Measurements from ENCODE around the gene TIMM23. TPM values are rescaled to one million over a fixed set of nuclear protein-coding genes. Genes with fewer than 3 reads are reported as not detected.

Gene TIMM23
- total and polyA plus RNA-seq, 10 of the 15 experiments (the other 5 are each of a cell fraction or from before 2014, with no cell fraction given): 90.0 to 228 (median 120) TPM

DNA sequence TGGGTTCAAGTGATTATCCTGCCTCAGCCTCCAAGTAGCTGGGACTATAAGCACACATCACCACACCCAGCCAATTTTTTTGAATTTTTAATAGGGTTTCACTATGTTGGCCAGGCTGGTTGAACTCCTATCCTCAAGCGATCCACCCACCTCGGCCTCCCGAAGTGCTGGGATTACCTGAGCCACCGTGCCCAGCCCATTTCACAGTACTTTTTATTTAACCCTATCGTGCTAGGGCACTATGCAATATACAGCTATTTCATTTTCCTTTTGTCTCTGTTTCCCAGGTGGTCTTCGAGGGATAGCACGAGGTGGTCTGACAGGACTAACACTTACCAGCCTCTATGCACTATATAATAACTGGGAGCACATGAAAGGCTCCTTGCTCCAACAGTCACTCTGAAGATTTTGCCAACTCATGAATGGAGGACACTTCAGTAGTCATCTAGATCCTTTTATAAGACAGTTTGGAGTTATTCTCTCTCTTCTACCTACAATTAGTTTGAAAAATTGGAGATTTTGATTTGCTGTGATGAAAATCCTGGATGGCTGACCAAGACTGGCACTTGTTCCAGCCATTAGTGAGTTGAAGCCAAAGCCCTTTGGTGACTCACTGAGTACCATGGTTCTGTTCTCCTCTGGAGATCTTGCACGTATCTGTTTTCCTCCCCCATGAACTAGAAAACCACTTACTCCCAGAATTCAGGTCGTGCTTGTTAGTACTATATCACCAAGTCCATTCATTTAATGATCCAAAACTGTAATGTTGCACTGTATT is 30.8 kb downstream of the TIMM23 start:
- Histone ChIP-seq H3K9me3 (replicated peaks; ENCODE audit: control insufficient read depth, insufficient read depth, low read length) (peaks cover 2% of the 10 kb centered on the region; the same call in 1 of the 3 replicates), H3K27ac (ENCODE audit: control insufficient read depth, insufficient read depth) (no peak overlapping the region), H3K27me3 (replicated peaks in 1 of 2; ENCODE audit: control insufficient read depth in 2 of 2, insufficient read depth in 2 of 2, low read length in 1 of 2) (no peaks in the 10 kb centered on the region), H4K20me1 (ENCODE audit: control insufficient read depth, insufficient read depth) (no peaks in the 10 kb centered on the region), H3K9ac (ENCODE audit: control insufficient read depth, insufficient read depth, low read length) (no peak overlapping the region), H3K36me3 (ENCODE audit: control insufficient read depth in 2 of 2, insufficient read depth in 2 of 2, low read length in 1 of 2) (peaks cover 6 to 17% of the 10 kb centered on the region in 2 experiments), H3K4me3 (no peak overlapping the region), H3K4me1 (ENCODE audit: control insufficient read depth, insufficient read depth, low read length) (no peaks in the 10 kb centered on the region), H3K4me2 (ENCODE audit: control insufficient read depth, insufficient read depth) (no peak overlapping the region), H2AFZ (ENCODE audit: control insufficient read depth, low read depth, low read length) (no peak overlapping the region), H3K79me2 (ENCODE audit: control insufficient read depth, insufficient read depth, low read length) (no peaks in the 10 kb centered on the region)
- ChIA-PET SMC1A (ENCODE audit: uncharacterized antibody, unreplicated experiment) (interaction anchor here (1.8 kb wide), 1 partner anchor 23 kb away, joined by 4 read pairs; no protein-coding TSS in a partner anchor), RAD21 (ENCODE audit: unreplicated experiment) (no interaction called here), POLR2A (interaction anchor here (1.0 kb wide), 1 partner anchor 16 kb away, joined by 3 read pairs; no protein-coding TSS in a partner anchor), CTCF (interaction anchor here (1.2 to 1.5 kb wide), 2 partner anchors 16 to 21 kb away, joined by 3 to 5 read pairs; no protein-coding TSS in a partner anchor)
- FAIRE-seq: no peak
- DNase-seq (ENCODE audit: low read depth, low spot score): no peak
- no peak for ATAC-seq
- intact Hi-C loops (cut with micrococcal nuclease; ENCODE audit: unreplicated experiment) (no loop called here), in situ Hi-C loops (cut with MboI) (no loop called here)
- no TSS peak for BruUV-seq (replicated peaks)
- TF ChIP-seq, protein P1, sequence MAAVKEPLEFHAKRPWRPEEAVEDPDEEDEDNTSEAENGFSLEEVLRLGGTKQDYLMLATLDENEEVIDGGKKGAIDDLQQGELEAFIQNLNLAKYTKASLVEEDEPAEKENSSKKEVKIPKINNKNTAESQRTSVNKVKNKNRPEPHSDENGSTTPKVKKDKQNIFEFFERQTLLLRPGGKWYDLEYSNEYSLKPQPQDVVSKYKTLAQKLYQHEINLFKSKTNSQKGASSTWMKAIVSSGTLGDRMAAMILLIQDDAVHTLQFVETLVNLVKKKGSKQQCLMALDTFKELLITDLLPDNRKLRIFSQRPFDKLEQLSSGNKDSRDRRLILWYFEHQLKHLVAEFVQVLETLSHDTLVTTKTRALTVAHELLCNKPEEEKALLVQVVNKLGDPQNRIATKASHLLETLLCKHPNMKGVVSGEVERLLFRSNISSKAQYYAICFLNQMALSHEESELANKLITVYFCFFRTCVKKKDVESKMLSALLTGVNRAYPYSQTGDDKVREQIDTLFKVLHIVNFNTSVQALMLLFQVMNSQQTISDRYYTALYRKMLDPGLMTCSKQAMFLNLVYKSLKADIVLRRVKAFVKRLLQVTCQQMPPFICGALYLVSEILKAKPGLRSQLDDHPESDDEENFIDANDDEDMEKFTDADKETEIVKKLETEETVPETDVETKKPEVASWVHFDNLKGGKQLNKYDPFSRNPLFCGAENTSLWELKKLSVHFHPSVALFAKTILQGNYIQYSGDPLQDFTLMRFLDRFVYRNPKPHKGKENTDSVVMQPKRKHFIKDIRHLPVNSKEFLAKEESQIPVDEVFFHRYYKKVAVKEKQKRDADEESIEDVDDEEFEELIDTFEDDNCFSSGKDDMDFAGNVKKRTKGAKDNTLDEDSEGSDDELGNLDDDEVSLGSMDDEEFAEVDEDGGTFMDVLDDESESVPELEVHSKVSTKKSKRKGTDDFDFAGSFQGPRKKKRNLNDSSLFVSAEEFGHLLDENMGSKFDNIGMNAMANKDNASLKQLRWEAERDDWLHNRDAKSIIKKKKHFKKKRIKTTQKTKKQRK (IDR thresholded peaks at IDR 0.05; ENCODE audit: low read depth, low read length): no peak
- TF ChIP-seq POLR2A (IDR thresholded peaks at IDR 0.05; ENCODE audit: low read depth, low read length) (no peak; the same call in 1 of the 2 replicates), EZH2 (IDR thresholded peaks at IDR 0.05; ENCODE audit: borderline replicate concordance, control insufficient read depth, low read depth, low read length) (no peak), JUNB (IDR thresholded peaks at IDR 0.05) (no peak)
- TF ChIP-seq, protein P2, sequence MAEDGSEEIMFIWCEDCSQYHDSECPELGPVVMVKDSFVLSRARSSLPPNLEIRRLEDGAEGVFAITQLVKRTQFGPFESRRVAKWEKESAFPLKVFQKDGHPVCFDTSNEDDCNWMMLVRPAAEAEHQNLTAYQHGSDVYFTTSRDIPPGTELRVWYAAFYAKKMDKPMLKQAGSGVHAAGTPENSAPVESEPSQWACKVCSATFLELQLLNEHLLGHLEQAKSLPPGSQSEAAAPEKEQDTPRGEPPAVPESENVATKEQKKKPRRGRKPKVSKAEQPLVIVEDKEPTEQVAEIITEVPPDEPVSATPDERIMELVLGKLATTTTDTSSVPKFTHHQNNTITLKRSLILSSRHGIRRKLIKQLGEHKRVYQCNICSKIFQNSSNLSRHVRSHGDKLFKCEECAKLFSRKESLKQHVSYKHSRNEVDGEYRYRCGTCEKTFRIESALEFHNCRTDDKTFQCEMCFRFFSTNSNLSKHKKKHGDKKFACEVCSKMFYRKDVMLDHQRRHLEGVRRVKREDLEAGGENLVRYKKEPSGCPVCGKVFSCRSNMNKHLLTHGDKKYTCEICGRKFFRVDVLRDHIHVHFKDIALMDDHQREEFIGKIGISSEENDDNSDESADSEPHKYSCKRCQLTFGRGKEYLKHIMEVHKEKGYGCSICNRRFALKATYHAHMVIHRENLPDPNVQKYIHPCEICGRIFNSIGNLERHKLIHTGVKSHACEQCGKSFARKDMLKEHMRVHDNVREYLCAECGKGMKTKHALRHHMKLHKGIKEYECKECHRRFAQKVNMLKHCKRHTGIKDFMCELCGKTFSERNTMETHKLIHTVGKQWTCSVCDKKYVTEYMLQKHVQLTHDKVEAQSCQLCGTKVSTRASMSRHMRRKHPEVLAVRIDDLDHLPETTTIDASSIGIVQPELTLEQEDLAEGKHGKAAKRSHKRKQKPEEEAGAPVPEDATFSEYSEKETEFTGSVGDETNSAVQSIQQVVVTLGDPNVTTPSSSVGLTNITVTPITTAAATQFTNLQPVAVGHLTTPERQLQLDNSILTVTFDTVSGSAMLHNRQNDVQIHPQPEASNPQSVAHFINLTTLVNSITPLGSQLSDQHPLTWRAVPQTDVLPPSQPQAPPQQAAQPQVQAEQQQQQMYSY (CRISPR knock-in tag; IDR thresholded peaks at IDR 0.05): no peak
- TF ChIP-seq, protein P3, sequence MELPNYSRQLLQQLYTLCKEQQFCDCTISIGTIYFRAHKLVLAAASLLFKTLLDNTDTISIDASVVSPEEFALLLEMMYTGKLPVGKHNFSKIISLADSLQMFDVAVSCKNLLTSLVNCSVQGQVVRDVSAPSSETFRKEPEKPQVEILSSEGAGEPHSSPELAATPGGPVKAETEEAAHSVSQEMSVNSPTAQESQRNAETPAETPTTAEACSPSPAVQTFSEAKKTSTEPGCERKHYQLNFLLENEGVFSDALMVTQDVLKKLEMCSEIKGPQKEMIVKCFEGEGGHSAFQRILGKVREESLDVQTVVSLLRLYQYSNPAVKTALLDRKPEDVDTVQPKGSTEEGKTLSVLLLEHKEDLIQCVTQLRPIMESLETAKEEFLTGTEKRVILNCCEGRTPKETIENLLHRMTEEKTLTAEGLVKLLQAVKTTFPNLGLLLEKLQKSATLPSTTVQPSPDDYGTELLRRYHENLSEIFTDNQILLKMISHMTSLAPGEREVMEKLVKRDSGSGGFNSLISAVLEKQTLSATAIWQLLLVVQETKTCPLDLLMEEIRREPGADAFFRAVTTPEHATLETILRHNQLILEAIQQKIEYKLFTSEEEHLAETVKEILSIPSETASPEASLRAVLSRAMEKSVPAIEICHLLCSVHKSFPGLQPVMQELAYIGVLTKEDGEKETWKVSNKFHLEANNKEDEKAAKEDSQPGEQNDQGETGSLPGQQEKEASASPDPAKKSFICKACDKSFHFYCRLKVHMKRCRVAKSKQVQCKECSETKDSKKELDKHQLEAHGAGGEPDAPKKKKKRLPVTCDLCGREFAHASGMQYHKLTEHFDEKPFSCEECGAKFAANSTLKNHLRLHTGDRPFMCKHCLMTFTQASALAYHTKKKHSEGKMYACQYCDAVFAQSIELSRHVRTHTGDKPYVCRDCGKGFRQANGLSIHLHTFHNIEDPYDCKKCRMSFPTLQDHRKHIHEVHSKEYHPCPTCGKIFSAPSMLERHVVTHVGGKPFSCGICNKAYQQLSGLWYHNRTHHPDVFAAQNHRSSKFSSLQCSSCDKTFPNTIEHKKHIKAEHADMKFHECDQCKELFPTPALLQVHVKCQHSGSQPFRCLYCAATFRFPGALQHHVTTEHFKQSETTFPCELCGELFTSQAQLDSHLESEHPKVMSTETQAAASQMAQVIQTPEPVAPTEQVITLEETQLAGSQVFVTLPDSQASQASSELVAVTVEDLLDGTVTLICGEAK (IDR thresholded peaks at IDR 0.05; ENCODE audit: borderline replicate concordance): no peak
- TF ChIP-seq, protein P4, sequence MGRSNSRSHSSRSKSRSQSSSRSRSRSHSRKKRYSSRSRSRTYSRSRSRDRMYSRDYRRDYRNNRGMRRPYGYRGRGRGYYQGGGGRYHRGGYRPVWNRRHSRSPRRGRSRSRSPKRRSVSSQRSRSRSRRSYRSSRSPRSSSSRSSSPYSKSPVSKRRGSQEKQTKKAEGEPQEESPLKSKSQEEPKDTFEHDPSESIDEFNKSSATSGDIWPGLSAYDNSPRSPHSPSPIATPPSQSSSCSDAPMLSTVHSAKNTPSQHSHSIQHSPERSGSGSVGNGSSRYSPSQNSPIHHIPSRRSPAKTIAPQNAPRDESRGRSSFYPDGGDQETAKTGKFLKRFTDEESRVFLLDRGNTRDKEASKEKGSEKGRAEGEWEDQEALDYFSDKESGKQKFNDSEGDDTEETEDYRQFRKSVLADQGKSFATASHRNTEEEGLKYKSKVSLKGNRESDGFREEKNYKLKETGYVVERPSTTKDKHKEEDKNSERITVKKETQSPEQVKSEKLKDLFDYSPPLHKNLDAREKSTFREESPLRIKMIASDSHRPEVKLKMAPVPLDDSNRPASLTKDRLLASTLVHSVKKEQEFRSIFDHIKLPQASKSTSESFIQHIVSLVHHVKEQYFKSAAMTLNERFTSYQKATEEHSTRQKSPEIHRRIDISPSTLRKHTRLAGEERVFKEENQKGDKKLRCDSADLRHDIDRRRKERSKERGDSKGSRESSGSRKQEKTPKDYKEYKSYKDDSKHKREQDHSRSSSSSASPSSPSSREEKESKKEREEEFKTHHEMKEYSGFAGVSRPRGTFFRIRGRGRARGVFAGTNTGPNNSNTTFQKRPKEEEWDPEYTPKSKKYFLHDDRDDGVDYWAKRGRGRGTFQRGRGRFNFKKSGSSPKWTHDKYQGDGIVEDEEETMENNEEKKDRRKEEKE (IDR thresholded peaks at IDR 0.05): no peak
- WGBS (ENCODE audit: insufficient coverage, insufficient replicate concordance, low lambda C conversion rate, missing lambda C conversion rate): 99% methylated on average over 9 of the region's 9 CpGs
